Measurements from ENCODE around the gene FGFBP1.

DNA sequence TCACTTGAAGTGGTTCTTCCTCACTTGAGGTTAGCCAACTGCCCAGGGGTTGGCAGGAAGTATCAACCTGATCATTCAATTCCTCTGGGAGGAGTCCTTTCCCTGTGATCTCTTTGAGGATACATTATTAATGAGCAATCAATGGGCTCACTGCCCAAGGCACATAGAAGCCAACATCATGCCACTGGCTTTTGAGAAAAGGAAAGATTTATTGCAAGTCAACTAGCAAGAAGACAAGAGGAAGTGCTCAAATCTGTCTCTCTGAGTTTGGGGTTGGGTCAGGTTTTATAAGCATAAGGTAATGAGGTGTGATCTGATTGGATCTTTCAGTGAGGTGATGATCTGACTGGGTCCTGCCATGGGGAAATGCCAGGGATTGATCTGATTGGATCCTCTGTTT lies 39.6 kb downstream of the FGFBP1 start:
- TF ChIP-seq, protein P1, sequence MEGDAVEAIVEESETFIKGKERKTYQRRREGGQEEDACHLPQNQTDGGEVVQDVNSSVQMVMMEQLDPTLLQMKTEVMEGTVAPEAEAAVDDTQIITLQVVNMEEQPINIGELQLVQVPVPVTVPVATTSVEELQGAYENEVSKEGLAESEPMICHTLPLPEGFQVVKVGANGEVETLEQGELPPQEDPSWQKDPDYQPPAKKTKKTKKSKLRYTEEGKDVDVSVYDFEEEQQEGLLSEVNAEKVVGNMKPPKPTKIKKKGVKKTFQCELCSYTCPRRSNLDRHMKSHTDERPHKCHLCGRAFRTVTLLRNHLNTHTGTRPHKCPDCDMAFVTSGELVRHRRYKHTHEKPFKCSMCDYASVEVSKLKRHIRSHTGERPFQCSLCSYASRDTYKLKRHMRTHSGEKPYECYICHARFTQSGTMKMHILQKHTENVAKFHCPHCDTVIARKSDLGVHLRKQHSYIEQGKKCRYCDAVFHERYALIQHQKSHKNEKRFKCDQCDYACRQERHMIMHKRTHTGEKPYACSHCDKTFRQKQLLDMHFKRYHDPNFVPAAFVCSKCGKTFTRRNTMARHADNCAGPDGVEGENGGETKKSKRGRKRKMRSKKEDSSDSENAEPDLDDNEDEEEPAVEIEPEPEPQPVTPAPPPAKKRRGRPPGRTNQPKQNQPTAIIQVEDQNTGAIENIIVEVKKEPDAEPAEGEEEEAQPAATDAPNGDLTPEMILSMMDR (IDR thresholded peaks at IDR 0.05) = no peak
- TF ChIP-seq POLR2A (IDR thresholded peaks at IDR 0.05) = no peak
